ENCODE measurements around the gene DCUN1D5.

GRCh38 chr11:103053997-103054396, 38.0 kb downstream of the DCUN1D5 start:
- no peak for TF ChIP-seq CTCF (IDR thresholded peaks at IDR 0.05; ENCODE audit: insufficient read depth, low read length)
- TF ChIP-seq POLR2AphosphoS5 (IDR thresholded peaks at IDR 0.05; ENCODE audit: low read depth) = no peak
- TF ChIP-seq, protein P1, sequence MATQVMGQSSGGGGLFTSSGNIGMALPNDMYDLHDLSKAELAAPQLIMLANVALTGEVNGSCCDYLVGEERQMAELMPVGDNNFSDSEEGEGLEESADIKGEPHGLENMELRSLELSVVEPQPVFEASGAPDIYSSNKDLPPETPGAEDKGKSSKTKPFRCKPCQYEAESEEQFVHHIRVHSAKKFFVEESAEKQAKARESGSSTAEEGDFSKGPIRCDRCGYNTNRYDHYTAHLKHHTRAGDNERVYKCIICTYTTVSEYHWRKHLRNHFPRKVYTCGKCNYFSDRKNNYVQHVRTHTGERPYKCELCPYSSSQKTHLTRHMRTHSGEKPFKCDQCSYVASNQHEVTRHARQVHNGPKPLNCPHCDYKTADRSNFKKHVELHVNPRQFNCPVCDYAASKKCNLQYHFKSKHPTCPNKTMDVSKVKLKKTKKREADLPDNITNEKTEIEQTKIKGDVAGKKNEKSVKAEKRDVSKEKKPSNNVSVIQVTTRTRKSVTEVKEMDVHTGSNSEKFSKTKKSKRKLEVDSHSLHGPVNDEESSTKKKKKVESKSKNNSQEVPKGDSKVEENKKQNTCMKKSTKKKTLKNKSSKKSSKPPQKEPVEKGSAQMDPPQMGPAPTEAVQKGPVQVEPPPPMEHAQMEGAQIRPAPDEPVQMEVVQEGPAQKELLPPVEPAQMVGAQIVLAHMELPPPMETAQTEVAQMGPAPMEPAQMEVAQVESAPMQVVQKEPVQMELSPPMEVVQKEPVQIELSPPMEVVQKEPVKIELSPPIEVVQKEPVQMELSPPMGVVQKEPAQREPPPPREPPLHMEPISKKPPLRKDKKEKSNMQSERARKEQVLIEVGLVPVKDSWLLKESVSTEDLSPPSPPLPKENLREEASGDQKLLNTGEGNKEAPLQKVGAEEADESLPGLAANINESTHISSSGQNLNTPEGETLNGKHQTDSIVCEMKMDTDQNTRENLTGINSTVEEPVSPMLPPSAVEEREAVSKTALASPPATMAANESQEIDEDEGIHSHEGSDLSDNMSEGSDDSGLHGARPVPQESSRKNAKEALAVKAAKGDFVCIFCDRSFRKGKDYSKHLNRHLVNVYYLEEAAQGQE (IDR thresholded peaks at IDR 0.05; ENCODE audit: insufficient replicate concordance, low read depth) = no peak
